Stimulated activated CD4-positive, alpha-beta T cell treated with anti-CD3 and anti-CD28 coated beads, Interleukin-1b, Interleukin-23, amount 100 ng/mL, for 4 hours (primary cell): ENCODE results near the gene OSBPL9.
"Not testable (repeated sequence)": the region's sequence is repeated elsewhere in the genome, so short reads cannot be mapped to it uniquely, and the experiment has no call there.

ENCODE experiments used
- DNase-seq, 2 donors: peaks; one replicate each; pipeline ENCODE4 v3.0.0-alpha.2; 2020; ENCODE audit warnings: low read depth in 2 of 2

The OSBPL9 gene

GRCh38 chr1:51636764-51637522, 20.1 kb downstream of the OSBPL9 start:
- no peak for DNase-seq

- no peak for DNase-seq
Measured at GRCh38 chr1:51638350-51638749, 21.5 kb downstream of the OSBPL9 start.

GRCh38 chr1:51639694-51640093, 22.8 kb downstream of the OSBPL9 start:
- no peak for DNase-seq

- no peak for DNase-seq
Measured at GRCh38 chr1:51641096-51641495, 24.2 kb downstream of the OSBPL9 start.

- DNase-seq: no peak
Measured at GRCh38 chr1:51642739-51643142, 25.8 kb downstream of the OSBPL9 start.

- no peak for DNase-seq
Measured at GRCh38 chr1:51643362-51643761, 26.5 kb downstream of the OSBPL9 start.

GRCh38 chr1:51644020-51644419, 27.1 kb downstream of the OSBPL9 start:
- DNase-seq: no peak

GRCh38 chr1:51644533-51645197, 27.8 kb downstream of the OSBPL9 start:
- DNase-seq: no peak

GRCh38 chr1:51646592-51646991, 29.7 kb downstream of the OSBPL9 start:
- DNase-seq: not testable (repeated sequence)

GRCh38 chr1:51648180-51649109, 31.6 kb downstream of the OSBPL9 start:
- no peak for DNase-seq

GRCh38 chr1:51649593-51650091, 32.8 kb downstream of the OSBPL9 start:
- DNase-seq: no peak

GRCh38 chr1:51650198-51650597, 33.3 kb downstream of the OSBPL9 start:
- DNase-seq: no peak

- no peak for DNase-seq
Measured at GRCh38 chr1:51651552-51651942, 34.7 kb downstream of the OSBPL9 start.

GRCh38 chr1:51652599-51652998, 35.7 kb downstream of the OSBPL9 start:
- DNase-seq: no peak

- no peak for DNase-seq
Measured at GRCh38 chr1:51653127-51653526, 36.2 kb downstream of the OSBPL9 start.

GRCh38 chr1:51654000-51654399, 37.1 kb downstream of the OSBPL9 start:
- no peak for DNase-seq

GRCh38 chr1:51656374-51656773, 39.5 kb downstream of the OSBPL9 start:
- no peak for DNase-seq

- no peak for DNase-seq
Measured at GRCh38 chr1:51660580-51660979, 43.7 kb downstream of the OSBPL9 start.

- DNase-seq: no peak
Measured at GRCh38 chr1:51661081-51661518, 44.2 kb downstream of the OSBPL9 start.

- DNase-seq: no peak
Measured at GRCh38 chr1:51663105-51663504, 46.2 kb downstream of the OSBPL9 start.

GRCh38 chr1:51663721-51664120, 46.8 kb downstream of the OSBPL9 start:
- DNase-seq: no peak
